ENCODE results near the gene FBXL4.

Gene FBXL4

GRCh38 chr6:98877250-98877649, 70.5 kb downstream of the FBXL4 start:
- no peak for TF ChIP-seq ZNF565 (CRISPR knock-in tag; conservative IDR thresholded peaks at IDR 0.05; ENCODE audit: low read depth)
- no peak for TF ChIP-seq RARB (CRISPR knock-in tag; IDR thresholded peaks at IDR 0.05)
- TF ChIP-seq PPARA (CRISPR knock-in tag; IDR thresholded peaks at IDR 0.05; ENCODE audit: borderline replicate concordance), result no peak
- TF ChIP-seq ZFP3 (CRISPR knock-in tag; IDR thresholded peaks at IDR 0.05), result no peak
- TF ChIP-seq OSR1 (CRISPR knock-in tag; IDR thresholded peaks at IDR 0.05), result no peak
- TF ChIP-seq TOX (CRISPR knock-in tag; IDR thresholded peaks at IDR 0.05; ENCODE audit: borderline replicate concordance), result no peak
- no peak for TF ChIP-seq GLIS3 (CRISPR knock-in tag; IDR thresholded peaks at IDR 0.05)
- TF ChIP-seq, protein P1, sequence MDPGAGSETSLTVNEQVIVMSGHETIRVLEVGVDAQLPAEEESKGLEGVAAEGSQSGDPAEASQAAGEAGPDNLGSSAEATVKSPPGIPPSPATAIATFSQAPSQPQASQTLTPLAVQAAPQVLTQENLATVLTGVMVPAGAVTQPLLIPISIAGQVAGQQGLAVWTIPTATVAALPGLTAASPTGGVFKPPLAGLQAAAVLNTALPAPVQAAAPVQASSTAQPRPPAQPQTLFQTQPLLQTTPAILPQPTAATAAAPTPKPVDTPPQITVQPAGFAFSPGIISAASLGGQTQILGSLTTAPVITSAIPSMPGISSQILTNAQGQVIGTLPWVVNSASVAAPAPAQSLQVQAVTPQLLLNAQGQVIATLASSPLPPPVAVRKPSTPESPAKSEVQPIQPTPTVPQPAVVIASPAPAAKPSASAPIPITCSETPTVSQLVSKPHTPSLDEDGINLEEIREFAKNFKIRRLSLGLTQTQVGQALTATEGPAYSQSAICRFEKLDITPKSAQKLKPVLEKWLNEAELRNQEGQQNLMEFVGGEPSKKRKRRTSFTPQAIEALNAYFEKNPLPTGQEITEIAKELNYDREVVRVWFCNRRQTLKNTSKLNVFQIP (CRISPR knock-in tag; IDR thresholded peaks at IDR 0.05; ENCODE audit: borderline replicate concordance, low read depth), result no peak
- TF ChIP-seq, protein P2, sequence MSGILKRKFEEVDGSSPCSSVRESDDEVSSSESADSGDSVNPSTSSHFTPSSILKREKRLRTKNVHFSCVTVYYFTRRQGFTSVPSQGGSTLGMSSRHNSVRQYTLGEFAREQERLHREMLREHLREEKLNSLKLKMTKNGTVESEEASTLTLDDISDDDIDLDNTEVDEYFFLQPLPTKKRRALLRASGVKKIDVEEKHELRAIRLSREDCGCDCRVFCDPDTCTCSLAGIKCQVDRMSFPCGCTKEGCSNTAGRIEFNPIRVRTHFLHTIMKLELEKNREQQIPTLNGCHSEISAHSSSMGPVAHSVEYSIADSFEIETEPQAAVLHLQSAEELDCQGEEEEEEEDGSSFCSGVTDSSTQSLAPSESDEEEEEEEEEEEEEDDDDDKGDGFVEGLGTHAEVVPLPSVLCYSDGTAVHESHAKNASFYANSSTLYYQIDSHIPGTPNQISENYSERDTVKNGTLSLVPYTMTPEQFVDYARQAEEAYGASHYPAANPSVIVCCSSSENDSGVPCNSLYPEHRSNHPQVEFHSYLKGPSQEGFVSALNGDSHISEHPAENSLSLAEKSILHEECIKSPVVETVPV (CRISPR knock-in tag; IDR thresholded peaks at IDR 0.05), result no peak
- no peak for TF ChIP-seq ESRRG (CRISPR knock-in tag; IDR thresholded peaks at IDR 0.05)
- TF ChIP-seq, protein P3, sequence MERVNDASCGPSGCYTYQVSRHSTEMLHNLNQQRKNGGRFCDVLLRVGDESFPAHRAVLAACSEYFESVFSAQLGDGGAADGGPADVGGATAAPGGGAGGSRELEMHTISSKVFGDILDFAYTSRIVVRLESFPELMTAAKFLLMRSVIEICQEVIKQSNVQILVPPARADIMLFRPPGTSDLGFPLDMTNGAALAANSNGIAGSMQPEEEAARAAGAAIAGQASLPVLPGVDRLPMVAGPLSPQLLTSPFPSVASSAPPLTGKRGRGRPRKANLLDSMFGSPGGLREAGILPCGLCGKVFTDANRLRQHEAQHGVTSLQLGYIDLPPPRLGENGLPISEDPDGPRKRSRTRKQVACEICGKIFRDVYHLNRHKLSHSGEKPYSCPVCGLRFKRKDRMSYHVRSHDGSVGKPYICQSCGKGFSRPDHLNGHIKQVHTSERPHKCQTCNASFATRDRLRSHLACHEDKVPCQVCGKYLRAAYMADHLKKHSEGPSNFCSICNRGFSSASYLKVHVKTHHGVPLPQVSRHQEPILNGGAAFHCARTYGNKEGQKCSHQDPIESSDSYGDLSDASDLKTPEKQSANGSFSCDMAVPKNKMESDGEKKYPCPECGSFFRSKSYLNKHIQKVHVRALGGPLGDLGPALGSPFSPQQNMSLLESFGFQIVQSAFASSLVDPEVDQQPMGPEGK (CRISPR knock-in tag; IDR thresholded peaks at IDR 0.05; ENCODE audit: borderline replicate concordance), result no peak
- TF ChIP-seq ZNF70 (CRISPR knock-in tag; IDR thresholded peaks at IDR 0.05), result no peak
- no peak for TF ChIP-seq BACH2 (CRISPR knock-in tag; IDR thresholded peaks at IDR 0.05; ENCODE audit: borderline replicate concordance)
- no peak for TF ChIP-seq SNAI2 (CRISPR knock-in tag; IDR thresholded peaks at IDR 0.05)
- TF ChIP-seq TCF4 (CRISPR knock-in tag; IDR thresholded peaks at IDR 0.05; ENCODE audit: borderline replicate concordance), result no peak
- TF ChIP-seq, protein P4, sequence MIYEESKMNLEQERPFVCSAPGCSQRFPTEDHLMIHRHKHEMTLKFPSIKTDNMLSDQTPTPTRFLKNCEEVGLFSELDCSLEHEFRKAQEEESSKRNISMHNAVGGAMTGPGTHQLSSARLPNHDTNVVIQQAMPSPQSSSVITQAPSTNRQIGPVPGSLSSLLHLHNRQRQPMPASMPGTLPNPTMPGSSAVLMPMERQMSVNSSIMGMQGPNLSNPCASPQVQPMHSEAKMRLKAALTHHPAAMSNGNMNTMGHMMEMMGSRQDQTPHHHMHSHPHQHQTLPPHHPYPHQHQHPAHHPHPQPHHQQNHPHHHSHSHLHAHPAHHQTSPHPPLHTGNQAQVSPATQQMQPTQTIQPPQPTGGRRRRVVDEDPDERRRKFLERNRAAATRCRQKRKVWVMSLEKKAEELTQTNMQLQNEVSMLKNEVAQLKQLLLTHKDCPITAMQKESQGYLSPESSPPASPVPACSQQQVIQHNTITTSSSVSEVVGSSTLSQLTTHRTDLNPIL (CRISPR knock-in tag; IDR thresholded peaks at IDR 0.05; ENCODE audit: low read depth), result no peak
- no peak for TF ChIP-seq ZNF8 (CRISPR knock-in tag; IDR thresholded peaks at IDR 0.05)
- no peak for TF ChIP-seq ISL1 (CRISPR knock-in tag; IDR thresholded peaks at IDR 0.05)
- no peak for TF ChIP-seq ZFP30 (CRISPR knock-in tag; IDR thresholded peaks at IDR 0.05)
- no peak for TF ChIP-seq CSDC2 (CRISPR knock-in tag; IDR thresholded peaks at IDR 0.05)
- ATAC-seq, result no peak

DNA sequence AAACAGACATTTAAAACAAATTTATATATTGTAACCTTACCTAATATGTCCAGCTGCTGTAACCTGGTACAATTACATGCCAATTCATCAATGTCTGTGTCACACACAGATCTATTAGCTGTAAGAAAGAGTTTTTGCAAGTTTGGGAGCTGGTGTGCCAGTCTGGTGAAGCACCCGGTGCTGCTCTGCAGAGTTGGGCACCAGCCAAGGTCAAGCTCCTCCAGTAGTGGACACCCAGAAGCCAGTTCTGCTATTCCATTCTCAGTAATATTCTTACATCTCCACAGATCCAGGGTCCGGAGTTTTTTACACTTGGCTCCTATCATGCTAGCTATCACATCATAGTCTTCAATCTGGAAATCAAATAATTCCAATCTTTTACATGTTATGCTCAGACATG, 72.4 kb downstream of the FBXL4 start:
- ATAC-seq, result no peak
- TF ChIP-seq OSR1 (CRISPR knock-in tag; IDR thresholded peaks at IDR 0.05) (no peak), TCF4 (CRISPR knock-in tag; IDR thresholded peaks at IDR 0.05; ENCODE audit: borderline replicate concordance) (no peak), SNAI2 (CRISPR knock-in tag; IDR thresholded peaks at IDR 0.05) (no peak), ZNF565 (CRISPR knock-in tag; conservative IDR thresholded peaks at IDR 0.05; ENCODE audit: low read depth) (no peak), RARB (CRISPR knock-in tag; IDR thresholded peaks at IDR 0.05) (no peak), ISL1 (CRISPR knock-in tag; IDR thresholded peaks at IDR 0.05) (no peak), ZNF8 (CRISPR knock-in tag; IDR thresholded peaks at IDR 0.05) (no peak), ZNF70 (CRISPR knock-in tag; IDR thresholded peaks at IDR 0.05) (no peak), TOX (CRISPR knock-in tag; IDR thresholded peaks at IDR 0.05; ENCODE audit: borderline replicate concordance) (no peak), ESRRG (CRISPR knock-in tag; IDR thresholded peaks at IDR 0.05) (no peak), CSDC2 (CRISPR knock-in tag; IDR thresholded peaks at IDR 0.05) (no peak), ARNTL (CRISPR knock-in tag; IDR thresholded peaks at IDR 0.05; ENCODE audit: borderline replicate concordance, low read depth) (no peak), ZFP30 (CRISPR knock-in tag; IDR thresholded peaks at IDR 0.05) (no peak)
- TF ChIP-seq, protein P4 (CRISPR knock-in tag; IDR thresholded peaks at IDR 0.05; ENCODE audit: low read depth), result no peak
- TF ChIP-seq, protein P3 (CRISPR knock-in tag; IDR thresholded peaks at IDR 0.05; ENCODE audit: borderline replicate concordance), result no peak
- TF ChIP-seq, protein P2 (CRISPR knock-in tag; IDR thresholded peaks at IDR 0.05), result no peak
- TF ChIP-seq, protein P5, sequence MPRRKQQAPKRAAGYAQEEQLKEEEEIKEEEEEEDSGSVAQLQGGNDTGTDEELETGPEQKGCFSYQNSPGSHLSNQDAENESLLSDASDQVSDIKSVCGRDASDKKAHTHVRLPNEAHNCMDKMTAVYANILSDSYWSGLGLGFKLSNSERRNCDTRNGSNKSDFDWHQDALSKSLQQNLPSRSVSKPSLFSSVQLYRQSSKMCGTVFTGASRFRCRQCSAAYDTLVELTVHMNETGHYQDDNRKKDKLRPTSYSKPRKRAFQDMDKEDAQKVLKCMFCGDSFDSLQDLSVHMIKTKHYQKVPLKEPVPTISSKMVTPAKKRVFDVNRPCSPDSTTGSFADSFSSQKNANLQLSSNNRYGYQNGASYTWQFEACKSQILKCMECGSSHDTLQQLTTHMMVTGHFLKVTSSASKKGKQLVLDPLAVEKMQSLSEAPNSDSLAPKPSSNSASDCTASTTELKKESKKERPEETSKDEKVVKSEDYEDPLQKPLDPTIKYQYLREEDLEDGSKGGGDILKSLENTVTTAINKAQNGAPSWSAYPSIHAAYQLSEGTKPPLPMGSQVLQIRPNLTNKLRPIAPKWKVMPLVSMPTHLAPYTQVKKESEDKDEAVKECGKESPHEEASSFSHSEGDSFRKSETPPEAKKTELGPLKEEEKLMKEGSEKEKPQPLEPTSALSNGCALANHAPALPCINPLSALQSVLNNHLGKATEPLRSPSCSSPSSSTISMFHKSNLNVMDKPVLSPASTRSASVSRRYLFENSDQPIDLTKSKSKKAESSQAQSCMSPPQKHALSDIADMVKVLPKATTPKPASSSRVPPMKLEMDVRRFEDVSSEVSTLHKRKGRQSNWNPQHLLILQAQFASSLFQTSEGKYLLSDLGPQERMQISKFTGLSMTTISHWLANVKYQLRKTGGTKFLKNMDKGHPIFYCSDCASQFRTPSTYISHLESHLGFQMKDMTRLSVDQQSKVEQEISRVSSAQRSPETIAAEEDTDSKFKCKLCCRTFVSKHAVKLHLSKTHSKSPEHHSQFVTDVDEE (CRISPR knock-in tag; IDR thresholded peaks at IDR 0.05), result no peak
